HG02798 (cell line): ENCODE data around the gene RELL1.
"Not testable (repeated sequence)": the region's sequence is repeated elsewhere in the genome, so short reads cannot be mapped to it uniquely, and the experiment has no call there.

Experiments
- ATAC-seq: cut with Tn5 transposase; IDR thresholded peaks from one replicate; pipeline ENCODE4 v1.9.1; 2021; ENCODE audit warnings: mild to moderate bottlenecking; ENCODE audit not compliant: unreplicated experiment, poor library complexity

RELL1 gene

DNA sequence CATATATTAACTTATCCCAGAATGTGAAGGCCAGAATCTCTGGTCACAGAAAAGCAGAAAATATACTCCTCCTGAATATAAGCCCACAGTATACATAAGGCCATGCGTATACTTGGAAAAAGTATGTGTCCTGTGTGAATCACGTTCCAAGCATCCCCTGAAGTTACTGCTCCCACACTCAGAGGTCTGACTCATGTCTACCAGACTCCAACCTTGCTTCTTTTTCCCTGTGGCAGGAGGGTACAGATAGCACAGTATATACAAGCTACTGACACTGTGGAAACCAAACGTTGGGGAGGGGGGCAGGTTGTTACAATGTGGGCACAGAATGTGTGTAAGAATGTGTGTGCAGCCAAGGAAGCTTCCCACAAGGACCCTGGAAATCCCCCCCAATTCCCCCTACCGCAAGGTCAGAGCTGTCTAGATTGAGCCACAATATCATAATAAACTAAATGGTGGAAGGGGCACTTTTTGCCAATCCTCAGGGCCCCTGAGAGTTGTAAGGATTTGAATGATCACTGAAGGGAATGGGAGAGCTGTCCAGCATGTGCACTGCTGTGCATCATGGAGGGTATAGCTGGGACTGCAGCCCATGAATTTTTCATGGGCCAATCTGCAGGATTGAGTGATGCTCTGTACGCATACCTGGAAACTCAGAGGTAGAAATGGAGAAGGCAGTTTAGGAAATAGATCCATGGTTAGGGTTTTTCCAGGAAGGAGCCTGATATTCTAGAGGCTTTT is 7.4 kb upstream of the RELL1 start:
- no peak for ATAC-seq

DNA sequence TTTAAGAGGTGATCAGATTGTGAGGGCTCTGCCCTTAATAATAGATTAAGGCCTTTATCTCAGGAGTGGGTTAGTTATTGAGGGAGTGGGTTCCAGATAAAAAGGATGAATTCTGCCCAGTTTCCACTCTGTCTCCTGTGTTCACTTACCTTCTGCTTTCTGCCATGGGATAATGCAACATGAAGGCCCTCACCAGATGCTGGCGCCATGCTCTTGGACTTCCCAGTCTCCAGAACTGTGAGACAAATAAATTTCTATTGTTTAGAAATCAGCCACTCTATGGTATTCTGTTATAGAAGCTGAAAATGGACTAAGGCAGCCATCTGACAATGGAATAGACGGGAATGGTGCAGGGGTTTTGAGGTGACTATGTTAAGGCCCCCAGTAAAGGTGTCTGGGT is 6.9 kb upstream of the RELL1 start:
- no peak for ATAC-seq

DNA sequence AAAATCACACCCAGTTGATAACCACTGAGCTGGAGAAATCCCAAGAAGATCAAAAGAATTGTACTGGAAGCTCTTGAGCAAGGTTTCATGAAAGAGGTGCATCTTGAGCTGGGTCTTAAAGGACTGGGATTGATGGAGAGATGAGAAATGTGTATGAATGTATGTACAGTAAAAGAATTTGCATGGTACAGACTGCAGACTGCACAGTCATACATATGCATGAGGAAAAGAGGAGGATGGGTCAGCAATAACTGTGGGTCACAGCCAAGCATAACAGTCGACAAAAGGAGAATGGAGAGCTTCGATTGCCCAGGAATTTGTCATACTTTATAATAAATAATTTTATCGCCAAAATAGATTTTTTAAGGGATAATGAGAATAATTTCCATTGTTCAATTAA is 4.8 kb upstream of the RELL1 start:
- ATAC-seq: no peak

DNA sequence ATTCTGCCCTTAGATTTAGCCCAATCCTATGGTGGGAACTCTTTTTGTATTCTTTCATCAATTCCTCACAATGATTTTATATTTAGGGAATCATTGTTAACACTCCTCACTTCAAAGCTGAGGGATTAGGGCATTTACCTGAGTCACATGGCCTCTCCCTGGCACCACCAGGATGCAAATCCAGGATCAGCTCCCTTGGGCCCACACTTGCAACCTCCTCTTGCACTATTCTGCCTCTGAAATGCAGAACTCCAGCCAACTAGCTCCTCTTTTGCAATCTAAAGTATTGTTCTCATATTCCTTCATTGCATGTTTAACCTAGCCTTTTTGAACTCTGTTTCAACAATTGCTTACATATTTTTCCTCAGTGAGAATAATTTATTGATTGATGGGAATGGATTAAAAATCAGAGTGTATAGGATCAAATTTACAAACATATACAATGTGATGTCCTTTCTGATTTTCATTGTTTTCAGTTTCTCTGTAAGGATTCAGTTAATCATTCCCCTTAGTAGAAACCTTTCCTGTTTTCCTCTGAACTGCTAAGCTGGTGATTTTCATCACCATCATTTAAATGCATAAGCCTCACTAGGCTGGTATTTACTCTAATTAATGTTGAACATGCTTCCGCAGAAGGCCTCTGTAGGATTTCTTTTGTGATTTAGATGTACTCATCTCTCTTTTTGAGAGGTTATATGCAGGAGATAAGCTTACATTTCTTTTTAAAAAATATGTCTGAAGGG is 3.3 kb upstream of the RELL1 start:
- no peak for ATAC-seq

DNA sequence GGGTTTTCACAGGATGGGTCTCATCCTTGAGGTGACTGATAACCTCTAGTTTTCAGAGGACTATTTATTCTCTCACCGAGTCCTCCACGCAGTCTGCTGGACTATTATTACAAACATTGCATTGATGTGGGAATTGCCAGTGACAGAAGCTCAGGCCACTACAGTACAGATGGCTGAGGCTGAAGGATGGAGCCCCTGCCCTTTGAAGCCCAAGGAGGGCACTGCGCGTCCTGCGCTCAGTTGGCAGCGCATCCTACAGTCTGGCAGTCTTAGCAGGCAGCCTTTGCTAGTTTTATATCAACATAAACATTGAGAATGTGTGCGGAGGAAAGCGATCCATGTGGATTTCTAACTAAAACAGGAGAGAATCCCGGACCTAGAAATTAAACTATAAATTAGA is 1.5 kb upstream of the RELL1 start:
- no peak for ATAC-seq

DNA sequence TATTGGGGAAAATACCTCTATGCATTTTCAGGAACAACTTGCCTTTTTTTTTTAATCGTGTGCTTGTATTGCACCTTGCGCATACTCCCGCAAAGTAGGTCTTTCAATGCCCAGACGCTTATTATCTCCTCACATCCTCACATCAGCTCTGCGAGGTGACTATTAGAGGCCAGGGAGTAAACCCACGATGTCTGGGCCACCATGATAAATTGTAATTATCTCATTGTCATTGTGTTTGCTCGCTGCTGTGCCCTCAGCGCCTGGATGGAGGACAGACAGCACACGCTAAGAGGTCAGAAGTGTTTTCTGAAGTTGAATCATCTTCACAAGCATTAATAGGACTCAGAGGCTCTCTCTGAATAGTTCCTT is 1.0 kb upstream of the RELL1 start:
- no peak for ATAC-seq

DNA sequence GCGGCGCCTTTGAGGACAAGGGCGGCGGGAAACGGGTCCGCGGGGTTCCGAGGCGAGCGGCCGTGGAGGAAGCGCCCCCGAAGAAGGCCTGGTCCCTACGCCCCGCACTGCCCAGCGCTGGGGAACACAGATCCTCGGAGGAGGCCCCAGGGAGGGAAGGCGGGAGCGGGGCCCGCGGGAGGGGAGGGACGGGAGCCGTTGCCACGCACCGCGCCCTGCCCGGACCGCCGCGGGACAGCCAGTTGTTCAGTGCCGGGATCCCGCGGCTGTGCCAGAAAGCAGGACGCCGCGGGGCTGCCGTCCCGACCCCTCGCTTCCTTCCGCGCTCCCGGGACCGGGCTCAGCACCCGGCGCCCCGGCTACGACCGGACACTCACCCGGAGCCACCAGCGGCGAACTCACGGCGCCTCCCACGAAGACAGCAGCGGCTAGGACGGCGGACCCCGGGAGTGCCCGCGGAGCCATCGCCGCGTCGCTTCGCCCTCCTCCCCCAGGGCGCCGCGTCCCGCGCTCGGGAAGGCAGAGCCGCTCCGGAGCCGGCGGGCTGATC is 278 bp downstream of the RELL1 start:
- ATAC-seq: peak; percentile 21

DNA sequence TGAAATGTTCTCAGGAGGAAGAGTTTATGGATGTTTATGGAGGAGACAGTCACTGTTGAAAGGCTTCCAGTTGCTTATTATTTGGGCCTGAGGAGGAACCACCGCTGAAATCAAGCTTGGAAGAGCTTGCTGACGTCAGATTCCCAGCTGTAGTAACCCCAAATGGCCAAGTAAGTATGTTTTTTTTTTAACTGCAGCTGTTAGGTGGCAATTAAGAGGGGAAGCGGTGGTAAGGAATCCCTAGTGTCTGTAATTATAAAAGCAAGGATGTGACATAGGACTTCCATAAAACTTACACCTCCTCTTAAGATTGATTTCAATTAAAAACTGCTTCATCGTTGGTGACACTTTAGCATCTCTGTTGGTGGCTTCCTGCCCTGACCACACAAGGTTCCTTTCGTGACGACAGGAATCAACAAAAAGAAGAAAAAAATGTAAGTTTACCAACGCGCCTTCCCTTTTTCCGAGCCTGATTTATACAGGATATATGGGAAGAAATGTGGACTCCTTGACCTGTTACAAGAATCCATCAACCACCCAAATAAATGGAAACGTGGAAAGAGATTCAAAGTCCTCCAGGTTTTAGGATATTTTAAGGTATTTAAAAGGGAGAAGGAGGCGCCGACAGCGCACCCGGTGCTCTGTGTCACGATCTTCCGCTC is 884 bp downstream of the RELL1 start:
- ATAC-seq: no peak

DNA sequence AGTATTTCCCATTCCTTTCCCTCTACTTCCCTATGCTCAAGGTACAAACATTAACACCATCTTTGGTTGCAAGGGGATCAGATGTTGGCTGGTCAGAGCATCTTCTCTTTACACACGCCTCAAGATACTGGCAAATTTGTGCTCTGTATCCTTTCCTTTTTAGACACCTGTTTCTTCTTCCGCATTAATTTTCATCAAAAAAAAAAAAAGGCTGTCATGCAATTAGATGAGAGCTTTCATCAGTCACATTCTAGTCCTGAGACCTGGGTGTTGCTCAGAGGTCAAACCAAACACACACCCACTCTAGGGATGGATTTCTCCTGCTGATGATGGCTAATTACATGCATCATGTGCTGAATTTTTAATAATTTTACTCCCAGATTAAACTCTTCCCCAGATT is 2.0 kb downstream of the RELL1 start:
- no peak for ATAC-seq

DNA sequence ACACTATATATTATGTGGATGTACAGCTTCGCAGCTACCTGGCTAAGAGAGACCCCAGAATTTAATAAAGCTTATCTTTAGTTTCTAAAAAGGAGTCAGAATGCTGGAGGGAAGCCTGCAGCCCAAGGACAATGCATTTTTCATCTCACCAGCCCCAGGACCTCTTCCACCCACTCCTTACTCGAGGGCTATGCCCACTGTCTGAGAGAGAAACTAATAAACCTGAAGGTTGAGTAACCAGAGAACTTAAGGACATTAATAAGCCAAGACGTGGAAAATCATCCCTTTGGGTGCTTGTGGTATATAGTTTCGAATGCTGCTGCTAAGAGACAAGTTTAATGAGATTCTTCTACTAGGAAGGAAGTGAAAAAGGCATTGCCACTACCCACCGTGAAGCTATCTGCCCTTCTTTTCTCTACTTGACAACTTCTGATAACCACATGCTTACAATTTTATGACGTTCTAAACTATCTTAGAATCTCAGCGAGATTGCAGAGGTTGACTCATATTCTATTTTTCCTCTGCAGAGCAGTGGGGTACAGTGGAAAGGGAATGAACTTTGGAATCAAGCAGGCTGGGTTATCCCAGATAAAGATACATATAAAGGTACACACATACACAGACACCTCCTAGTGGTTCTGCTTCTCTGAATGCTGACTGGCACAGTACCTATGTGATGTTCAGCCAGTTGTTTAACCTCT is 3.3 kb downstream of the RELL1 start:
- peak; percentile 19 for ATAC-seq

DNA sequence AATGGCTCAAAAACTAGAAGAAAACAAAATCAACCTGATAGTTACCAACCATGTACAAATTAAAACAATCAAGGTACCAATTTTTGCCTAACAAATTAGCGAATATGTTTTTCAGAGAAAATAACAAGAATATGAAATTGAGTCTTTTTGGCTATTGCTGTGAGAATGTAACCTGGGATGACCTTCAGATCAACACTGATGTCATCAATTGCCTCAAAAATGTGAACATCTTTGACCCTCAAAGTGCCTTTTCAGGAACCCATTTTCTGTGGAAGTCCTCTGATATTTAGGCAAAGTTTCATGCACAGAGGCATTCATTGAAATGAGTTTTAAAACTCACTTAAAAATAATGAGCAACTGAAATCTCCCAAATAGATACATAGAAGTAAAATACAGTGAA is 6.1 kb downstream of the RELL1 start:
- no peak for ATAC-seq

DNA sequence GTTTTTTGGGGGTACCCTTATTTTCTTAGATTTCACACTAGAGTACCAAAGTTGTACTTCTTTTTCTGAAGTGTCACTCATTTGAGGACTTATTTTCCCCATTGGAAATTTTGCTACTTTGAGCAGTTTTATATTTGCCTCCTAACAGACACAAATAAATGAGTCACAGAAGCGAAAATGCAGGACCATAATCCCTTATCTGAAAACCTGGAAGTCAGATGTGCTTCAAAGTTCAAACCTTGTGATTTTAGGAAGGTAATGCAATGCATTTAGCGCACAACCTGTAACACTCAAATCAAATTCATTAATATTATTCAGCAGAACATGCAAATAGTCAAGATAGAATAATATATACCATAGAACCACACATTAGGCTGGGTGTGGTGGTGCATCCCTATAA is 6.9 kb downstream of the RELL1 start:
- ATAC-seq: no peak

DNA sequence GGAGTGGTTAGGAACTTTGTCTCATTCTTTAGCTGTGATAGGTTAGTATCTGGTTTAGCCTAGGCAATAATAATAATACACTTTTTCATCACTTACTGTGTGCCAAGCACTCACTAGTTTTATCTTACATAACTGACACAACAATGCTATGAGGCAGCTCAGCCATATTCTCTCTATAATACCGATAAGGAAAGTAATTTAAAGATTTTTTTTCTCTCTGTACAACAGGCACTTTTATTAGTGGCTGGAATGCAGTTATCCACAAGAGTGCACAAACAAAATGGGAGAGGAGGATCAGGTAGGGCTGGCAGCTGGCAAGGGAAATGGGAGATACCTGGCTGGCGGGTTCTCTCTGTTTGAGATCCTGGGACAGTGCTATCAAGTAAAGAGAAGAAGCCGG is 7.6 kb downstream of the RELL1 start:
- no peak for ATAC-seq

DNA sequence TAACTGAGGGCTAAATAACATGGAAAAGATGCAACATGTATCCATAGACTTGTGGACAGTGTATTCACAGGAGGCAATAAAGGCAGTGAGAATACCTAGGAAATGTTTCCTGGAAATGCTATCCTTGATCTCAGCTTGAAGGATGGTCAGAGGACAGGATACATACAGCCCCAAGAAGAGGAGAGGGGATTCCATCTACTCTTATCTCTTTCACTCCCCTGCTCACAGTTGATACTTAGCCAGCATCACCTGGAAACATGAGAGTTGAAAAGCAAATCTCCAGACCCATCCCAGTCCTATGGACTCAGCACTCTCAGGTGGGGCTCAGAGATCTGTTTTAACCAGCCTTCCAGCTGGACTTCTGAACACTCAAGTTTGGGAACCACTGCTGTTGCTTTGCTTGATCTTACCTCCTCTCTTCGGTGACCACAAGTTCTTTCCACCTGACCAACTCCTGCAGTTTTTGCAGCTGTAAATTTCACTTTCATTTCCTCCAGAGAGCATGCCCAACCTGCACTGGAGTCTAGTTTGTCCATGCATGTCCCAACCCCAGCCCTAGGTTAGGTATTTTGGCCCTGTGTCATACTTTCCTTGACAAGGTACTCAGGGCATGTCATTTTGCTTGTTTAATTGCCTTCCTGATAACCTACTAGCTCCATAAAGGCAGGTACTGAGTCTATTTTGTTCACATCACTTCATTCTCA is 10.4 kb downstream of the RELL1 start:
- ATAC-seq: peak; percentile 97

DNA sequence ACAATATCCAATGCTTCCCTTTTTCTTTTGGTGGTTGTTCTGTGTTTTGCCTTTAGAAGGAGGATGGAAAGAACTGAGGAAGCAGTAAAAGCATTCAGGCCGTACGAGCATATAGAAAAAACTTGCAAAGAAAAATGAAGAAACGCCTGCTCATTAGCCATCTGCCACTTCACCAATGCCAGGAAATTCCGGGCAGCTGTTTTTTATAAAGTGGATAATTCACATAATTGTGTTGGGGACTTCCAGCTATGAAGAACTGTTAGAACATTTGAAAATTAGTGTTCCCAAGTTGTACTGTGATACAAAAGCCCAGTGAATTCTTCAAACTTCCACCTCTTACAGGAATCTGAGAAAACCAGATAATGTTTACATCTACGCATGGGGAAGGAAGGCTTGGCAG is 11.7 kb downstream of the RELL1 start:
- no peak for ATAC-seq

DNA sequence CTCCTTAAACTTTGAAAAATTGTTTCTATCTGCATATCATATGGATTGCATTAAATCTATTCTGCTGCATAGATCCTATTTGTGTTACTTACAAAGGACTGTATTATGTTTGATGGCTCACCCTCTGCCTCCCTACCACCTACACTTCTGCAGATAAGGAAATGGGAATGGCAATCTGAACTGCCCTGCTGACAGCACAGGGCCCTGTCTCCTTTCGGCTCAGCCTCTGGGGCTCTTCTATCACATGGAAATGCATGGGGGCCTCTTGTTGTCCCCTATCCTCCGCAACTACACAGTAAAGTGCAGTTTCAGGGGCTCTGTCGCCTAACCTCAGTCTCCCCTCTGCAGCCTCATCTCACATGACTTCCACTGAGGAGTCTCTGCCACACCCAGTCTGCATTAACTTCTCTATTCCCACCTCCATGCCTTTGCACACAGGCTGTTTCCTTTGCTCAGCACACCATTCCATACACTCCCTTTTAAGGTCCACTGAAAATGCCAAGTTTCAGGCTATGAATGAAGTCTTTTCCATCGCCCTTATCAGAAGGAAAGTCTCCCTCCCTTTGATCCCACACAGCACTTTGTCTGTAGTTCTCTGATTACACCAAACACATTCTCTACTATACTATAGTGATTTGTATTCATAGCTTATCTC is 12.5 kb downstream of the RELL1 start:
- ATAC-seq: no peak

DNA sequence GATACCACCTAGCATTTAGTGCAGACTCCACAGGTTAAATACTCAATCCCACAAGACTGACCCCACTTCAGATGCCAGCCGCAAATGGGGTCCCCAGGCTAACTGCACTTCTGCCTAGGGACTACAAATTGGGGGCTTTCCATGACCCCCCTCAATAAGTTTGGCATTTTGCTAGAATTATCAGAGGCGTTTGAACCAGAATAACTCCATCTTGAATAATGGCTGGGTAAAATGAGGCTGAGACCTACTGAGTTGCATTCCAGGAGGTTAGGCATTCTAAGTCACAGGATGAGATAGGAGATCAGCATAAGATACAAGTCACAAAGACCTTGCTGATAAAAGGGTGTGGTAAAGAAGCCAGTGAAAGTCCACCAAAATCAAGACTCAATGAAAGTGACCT is 15.1 kb downstream of the RELL1 start:
- no peak for ATAC-seq

DNA sequence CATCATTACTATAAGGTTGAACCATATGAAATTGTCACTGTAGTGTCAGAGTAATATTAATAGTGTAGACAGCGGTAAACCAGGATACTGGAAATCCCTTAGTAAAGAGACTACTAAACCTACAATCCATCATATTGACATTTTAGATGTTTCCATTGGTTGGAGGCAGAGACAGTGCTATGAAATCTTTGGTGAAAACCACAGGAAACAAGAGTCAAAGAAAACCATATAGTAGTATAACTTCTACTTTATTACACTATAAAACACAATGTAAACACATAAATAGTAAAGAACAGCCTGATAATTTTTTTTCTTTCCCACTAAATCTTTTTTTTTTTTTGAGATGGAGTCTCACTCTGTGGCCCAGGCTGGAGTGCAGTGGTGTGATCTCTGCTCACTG is 15.9 kb downstream of the RELL1 start:
- ATAC-seq: no peak

DNA sequence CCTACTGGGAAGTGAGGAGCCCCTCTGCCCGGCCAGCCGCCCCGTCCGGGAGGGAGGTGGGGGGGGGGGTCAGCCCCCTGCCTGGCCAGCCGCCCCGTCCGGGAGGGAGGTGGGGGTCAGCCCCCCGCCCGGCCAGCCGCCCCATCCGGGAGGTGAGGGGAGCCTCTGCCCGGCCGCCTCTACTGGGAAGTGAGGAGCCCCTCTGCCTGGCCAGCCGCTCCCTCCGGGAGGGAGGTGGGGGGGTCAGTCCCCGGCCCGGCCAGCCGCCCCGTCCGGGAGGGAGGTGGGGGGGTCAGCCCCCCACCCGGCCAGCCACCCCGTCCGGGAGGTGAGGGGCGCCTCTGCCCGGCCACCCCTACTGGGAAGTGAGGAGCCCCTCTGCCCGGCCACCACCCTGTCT is 17.1 kb downstream of the RELL1 start:
- ATAC-seq: not testable (repeated sequence)
